ENCODE measurements around the gene TBC1D14. TPM values are rescaled to one million over a fixed set of nuclear protein-coding genes. Genes with fewer than 3 reads are reported as not detected.
"Not testable (repeated sequence)": the region's sequence is repeated elsewhere in the genome, so short reads cannot be mapped to it uniquely, and the experiment has no call there.

The TBC1D14 gene
- total RNA-seq, 1 donor from 2014 or later = 40.2 TPM

DNA sequence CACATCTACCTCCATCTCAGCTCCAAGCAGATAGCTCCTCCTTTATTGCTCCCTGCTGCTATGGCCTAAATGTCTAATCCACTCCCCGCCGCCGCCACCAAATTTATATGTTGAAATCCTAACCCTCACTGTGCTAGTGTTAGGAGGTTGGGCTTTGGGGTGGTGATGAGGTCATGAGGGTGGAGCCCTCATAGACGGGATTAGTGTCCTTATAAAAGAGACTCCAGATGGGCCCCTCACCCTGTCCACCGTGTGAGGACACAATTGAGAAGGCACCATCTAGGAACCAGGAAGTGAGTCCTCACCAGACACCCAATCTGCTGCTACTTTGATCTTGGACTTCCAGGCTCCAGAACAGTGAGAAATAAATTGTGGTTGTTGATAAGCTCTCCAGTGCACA is 13.6 kb upstream of the TBC1D14 start:
- no peaks in the 10 kb centered on the region for H3K27me3 ChIP-seq (ENCODE audit: control insufficient read depth in 3 of 3, insufficient read depth in 3 of 3, low read length in 3 of 3)
- H3K9ac ChIP-seq (ENCODE audit: low read depth in 1 of 3, low read length in 3 of 3) = no peak overlapping the region
- H3K9me3 ChIP-seq (ENCODE audit: control insufficient read depth in 3 of 3, low read length in 3 of 3) = no peaks in the 10 kb centered on the region
- H3K36me3 ChIP-seq (ENCODE audit: control insufficient read depth in 3 of 3, insufficient read depth in 3 of 3, low read length in 3 of 3) = no peaks in the 10 kb centered on the region
- H3K4me3 ChIP-seq (ENCODE audit: low read length in 3 of 3) = no peak overlapping the region
- H3K27ac ChIP-seq (ENCODE audit: low read depth, low read length) = no peak overlapping the region
- peaks cover 11 to 23% (median 18%) of the 10 kb centered on the region in 3 donors for H3K4me1 ChIP-seq (ENCODE audit: control insufficient read depth in 3 of 3, insufficient read depth in 3 of 3, low read length in 3 of 3)

DNA sequence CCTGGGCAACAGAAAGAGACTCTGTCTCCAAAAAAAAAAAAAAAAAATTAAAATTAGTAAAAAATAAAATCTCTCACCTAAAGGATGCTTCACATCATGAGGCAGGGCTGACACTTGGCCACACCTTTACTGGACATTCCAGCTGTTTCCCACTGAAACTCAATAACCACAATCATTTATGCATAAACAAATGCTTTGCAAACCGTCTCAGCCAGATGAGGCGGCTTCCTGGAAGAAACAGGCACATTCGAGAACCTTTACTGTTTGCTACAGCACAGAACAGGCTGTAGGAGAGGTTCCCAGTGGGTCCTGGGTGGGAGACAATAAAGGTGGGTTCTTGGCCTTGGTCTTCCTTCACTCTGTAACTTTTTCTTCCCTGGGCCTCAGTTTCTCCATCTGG is 10.9 kb upstream of the TBC1D14 start:
- Histone ChIP-seq H3K27ac (ENCODE audit: low read depth, low read length) (no peak overlapping the region), H3K27me3 (ENCODE audit: control insufficient read depth in 3 of 3, insufficient read depth in 3 of 3, low read length in 3 of 3) (peaks cover 0 to 3% (median 0%) of the 10 kb centered on the region in 3 donors), H3K36me3 (ENCODE audit: control insufficient read depth in 3 of 3, insufficient read depth in 3 of 3, low read length in 3 of 3) (no peaks in the 10 kb centered on the region), H3K4me1 (ENCODE audit: control insufficient read depth in 3 of 3, insufficient read depth in 3 of 3, low read length in 3 of 3) (peaks cover 0 to 2% (median 0%) of the 10 kb centered on the region in 3 donors), H3K9ac (ENCODE audit: low read depth in 1 of 3, low read length in 3 of 3) (no peak overlapping the region), H3K4me3 (ENCODE audit: low read length in 3 of 3) (no peak overlapping the region), H3K9me3 (ENCODE audit: control insufficient read depth in 3 of 3, low read length in 3 of 3) (no peaks in the 10 kb centered on the region)

DNA sequence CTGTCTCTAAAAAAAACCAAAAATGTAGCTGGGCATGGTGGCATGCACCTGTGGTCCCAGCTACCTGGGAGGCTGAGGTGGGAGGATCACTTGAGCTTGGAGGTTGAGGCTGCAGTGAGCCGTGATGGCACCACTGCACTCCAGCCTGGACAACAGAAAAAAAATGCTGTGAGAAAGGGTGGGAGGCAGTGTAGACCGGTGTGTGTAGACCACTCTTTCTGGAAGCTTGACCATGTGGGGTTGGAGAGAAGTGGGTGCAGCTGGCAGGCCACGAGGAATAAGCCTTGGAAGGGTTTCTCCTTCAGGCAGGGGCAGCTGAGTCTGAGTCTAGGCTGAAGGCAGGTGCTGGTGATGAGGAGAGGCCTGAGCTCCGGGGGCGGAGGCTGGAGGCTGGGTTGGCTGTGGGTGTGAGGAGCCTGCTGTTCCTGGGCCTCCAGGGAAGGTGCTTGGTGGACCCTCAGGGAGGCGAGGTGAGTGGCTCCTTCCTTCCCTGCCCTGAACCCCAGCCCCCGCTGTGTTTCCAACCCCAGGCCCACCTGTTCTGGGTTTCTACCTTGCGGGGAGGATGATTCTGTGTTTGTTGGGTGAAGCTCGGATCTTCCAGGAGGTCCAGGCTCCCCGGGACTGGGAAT is 9.3 kb upstream of the TBC1D14 start:
- Histone ChIP-seq H3K4me1 (ENCODE audit: control insufficient read depth in 3 of 3, insufficient read depth in 3 of 3, low read length in 3 of 3) (no peaks in the 10 kb centered on the region), H3K4me3 (ENCODE audit: low read length in 3 of 3) (no peak overlapping the region), H3K9ac (ENCODE audit: low read depth in 1 of 3, low read length in 3 of 3) (no peak overlapping the region), H3K9me3 (ENCODE audit: control insufficient read depth in 3 of 3, low read length in 3 of 3) (no peaks in the 10 kb centered on the region), H3K36me3 (ENCODE audit: control insufficient read depth in 3 of 3, insufficient read depth in 3 of 3, low read length in 3 of 3) (no peaks in the 10 kb centered on the region), H3K27me3 (ENCODE audit: control insufficient read depth in 3 of 3, insufficient read depth in 3 of 3, low read length in 3 of 3) (peaks cover 0 to 3% (median 0%) of the 10 kb centered on the region in 3 donors), H3K27ac (ENCODE audit: low read depth, low read length) (no peak overlapping the region)

DNA sequence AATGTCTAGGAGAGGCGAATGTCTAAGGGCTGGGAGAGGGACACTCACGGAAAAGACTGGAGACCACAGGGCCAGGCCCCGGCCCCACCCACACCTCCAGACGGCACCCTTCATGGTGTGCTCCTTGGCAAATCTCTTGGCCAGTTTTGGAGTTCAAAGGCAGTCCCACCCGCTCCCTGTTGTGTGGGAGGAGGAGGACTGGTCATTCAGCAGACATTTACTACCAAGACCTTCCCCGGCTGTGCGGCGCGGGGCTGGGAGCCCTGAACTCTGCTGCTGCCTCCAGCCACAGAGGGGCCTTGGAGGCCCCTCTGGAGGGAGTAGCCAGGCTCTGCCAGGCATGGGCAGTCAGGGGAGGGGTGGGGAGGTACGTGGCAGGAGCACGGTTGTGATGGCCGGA is 8.7 kb upstream of the TBC1D14 start:
- Histone ChIP-seq H3K9ac (ENCODE audit: low read depth in 1 of 3, low read length in 3 of 3) (no peak overlapping the region), H3K4me3 (ENCODE audit: low read length in 3 of 3) (no peak overlapping the region), H3K36me3 (ENCODE audit: control insufficient read depth in 3 of 3, insufficient read depth in 3 of 3, low read length in 3 of 3) (no peaks in the 10 kb centered on the region), H3K27ac (ENCODE audit: low read depth, low read length) (no peak overlapping the region), H3K4me1 (ENCODE audit: control insufficient read depth in 3 of 3, insufficient read depth in 3 of 3, low read length in 3 of 3) (peaks cover 3 to 6% (median 4%) of the 10 kb centered on the region in 3 donors), H3K9me3 (ENCODE audit: control insufficient read depth in 3 of 3, low read length in 3 of 3) (no peaks in the 10 kb centered on the region), H3K27me3 (ENCODE audit: control insufficient read depth in 3 of 3, insufficient read depth in 3 of 3, low read length in 3 of 3) (peaks cover 0 to 3% (median 0%) of the 10 kb centered on the region in 3 donors)

DNA sequence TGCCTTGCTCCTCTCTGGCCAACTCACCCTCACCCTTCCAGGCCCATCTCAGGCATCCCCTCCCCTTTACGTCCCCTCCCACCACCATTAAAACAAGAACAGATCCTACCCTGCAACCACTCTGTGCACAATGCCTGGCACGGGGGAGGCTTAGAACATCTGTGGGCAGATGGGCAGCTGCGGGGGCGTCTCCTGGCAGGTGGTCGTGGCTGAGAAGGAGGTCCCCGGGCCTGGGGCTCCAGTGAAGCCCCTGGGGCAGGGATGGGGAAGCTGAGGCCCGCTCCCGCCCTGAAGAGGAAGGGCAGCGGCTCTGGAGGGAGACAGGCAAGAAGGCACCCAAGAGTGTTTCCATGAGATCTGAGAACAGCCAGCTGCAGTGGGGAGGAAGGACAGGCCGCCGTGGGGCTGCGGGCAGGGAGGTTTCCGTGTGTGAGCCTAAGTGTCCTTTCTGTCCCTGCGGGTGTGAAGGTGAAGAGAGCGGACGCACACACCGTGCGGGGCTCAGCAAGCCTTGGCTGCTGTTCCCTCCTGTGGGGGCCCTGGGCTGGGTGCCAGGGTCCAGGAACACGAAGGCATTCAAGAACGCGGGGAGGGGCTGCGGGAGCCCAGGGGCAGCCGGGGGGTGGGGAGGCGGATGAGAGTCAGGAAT is 7.8 kb upstream of the TBC1D14 start:
- no peak overlapping the region for H3K9ac ChIP-seq (ENCODE audit: low read depth in 1 of 3, low read length in 3 of 3)
- H3K9me3 ChIP-seq (ENCODE audit: control insufficient read depth in 3 of 3, low read length in 3 of 3) = no peaks in the 10 kb centered on the region
- H3K4me3 ChIP-seq (ENCODE audit: low read length in 3 of 3) = no peak overlapping the region
- H3K27me3 ChIP-seq (ENCODE audit: control insufficient read depth in 3 of 3, insufficient read depth in 3 of 3, low read length in 3 of 3) = peaks cover 0 to 3% (median 0%) of the 10 kb centered on the region in 3 donors
- peaks cover 3 to 8% (median 6%) of the 10 kb centered on the region in 3 donors for H3K4me1 ChIP-seq (ENCODE audit: control insufficient read depth in 3 of 3, insufficient read depth in 3 of 3, low read length in 3 of 3)
- H3K27ac ChIP-seq (ENCODE audit: low read depth, low read length) = no peak overlapping the region
- no peaks in the 10 kb centered on the region for H3K36me3 ChIP-seq (ENCODE audit: control insufficient read depth in 3 of 3, insufficient read depth in 3 of 3, low read length in 3 of 3)

DNA sequence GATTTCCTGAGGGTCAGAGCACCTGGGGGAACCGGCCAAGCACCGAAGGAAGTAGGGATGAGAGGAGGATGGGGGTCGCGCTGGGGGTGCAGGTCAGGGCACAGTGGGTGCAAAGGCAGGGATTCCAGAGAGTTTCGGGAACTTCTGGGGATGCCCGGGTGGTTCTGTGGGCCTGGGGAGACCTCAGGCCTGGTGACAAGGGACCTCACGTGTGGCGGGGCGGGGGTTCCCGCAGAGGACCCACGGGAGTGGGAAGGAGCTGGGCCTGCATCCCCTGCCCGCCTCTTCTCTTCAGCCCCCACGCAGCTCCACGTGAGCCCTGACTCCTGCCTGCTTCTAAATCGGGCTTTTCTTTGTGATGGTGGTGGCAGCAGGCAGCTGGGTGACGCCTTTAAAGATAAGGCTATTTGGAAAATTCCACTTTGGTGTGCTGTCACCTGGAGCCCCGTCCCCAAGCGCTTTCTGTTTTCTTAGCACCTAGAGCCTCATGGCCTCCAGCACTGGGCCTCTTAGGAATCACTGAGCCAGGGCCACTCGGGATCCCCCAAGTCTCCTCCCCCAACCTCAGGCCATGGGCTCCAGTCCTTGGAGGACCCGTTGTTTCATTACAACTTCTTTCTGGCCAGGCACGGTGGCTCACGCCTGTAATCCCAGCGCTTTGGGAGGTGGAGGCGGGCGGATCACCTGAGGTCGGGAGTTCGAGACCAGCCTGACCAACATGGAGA is 7.1 kb upstream of the TBC1D14 start:
- no peaks in the 10 kb centered on the region for H3K9me3 ChIP-seq (ENCODE audit: control insufficient read depth in 3 of 3, low read length in 3 of 3)
- no peak overlapping the region for H3K27ac ChIP-seq (ENCODE audit: low read depth, low read length)
- H3K9ac ChIP-seq (ENCODE audit: low read depth in 1 of 3, low read length in 3 of 3) = no peak overlapping the region
- H3K4me3 ChIP-seq (ENCODE audit: low read length in 3 of 3) = no peak overlapping the region
- peaks cover 3 to 11% (median 7%) of the 10 kb centered on the region in 3 donors for H3K4me1 ChIP-seq (ENCODE audit: control insufficient read depth in 3 of 3, insufficient read depth in 3 of 3, low read length in 3 of 3)
- H3K36me3 ChIP-seq (ENCODE audit: control insufficient read depth in 3 of 3, insufficient read depth in 3 of 3, low read length in 3 of 3) = no peaks in the 10 kb centered on the region
- peaks cover 0 to 8% (median 0%) of the 10 kb centered on the region in 3 donors for H3K27me3 ChIP-seq (ENCODE audit: control insufficient read depth in 3 of 3, insufficient read depth in 3 of 3, low read length in 3 of 3)

DNA sequence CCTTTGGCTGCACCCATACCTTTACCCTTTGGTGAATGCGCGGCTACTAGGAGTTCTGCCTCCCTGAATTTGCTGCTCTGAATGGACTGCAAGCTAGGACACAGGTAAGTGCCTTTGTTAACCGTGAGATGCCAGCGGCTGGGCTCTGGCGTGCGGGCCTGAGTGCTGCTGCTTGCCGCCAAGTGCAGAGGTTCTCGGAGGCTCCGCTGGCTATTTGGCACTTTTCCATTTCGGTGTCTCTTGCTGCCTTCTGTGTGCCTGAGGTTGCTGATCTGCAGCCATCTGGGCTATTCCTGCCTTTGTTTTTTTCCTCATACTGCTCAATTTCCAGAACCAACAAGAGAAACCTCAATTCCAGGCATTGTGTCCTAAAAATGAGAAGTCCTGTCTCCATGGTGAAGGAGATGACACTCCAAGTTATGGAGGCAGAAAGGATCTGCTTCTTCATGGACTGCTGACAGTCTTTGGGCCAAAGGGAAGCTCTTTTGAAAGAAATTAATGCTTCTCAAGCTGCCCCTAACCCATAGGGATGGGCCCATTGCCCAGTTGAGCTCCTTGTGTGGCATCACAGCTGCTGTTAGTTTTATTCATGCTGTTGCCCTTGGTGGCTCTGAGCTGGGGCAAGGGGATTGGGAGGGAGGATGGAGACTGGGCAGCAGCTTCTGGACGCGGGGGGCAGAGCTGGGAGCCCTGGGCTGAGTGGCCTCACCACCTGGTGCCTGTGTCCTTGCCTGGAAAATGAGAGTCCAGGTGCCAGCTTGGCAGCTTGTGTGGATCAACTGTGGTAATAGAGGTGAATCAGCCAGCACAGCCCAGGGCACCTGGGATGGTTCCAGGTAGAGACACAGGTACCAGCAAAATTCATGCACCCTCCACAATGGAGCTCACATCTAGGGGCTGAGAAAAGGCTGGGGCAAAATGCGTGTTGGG is 3.8 kb upstream of the TBC1D14 start:
- H3K27me3 ChIP-seq (ENCODE audit: control insufficient read depth in 3 of 3, insufficient read depth in 3 of 3, low read length in 3 of 3) = peaks cover 0 to 9% (median 3%) of the 10 kb centered on the region in 3 donors
- H3K4me3 ChIP-seq (ENCODE audit: low read length in 3 of 3) = no peak overlapping the region
- H3K36me3 ChIP-seq (ENCODE audit: control insufficient read depth in 3 of 3, insufficient read depth in 3 of 3, low read length in 3 of 3) = no peaks in the 10 kb centered on the region
- H3K27ac ChIP-seq (ENCODE audit: low read depth, low read length) = no peak overlapping the region
- H3K9ac ChIP-seq (ENCODE audit: low read depth in 1 of 3, low read length in 3 of 3) = no peak overlapping the region
- H3K4me1 ChIP-seq (ENCODE audit: control insufficient read depth in 3 of 3, insufficient read depth in 3 of 3, low read length in 3 of 3) = peaks cover 24 to 32% (median 28%) of the 10 kb centered on the region in 3 donors
- no peaks in the 10 kb centered on the region for H3K9me3 ChIP-seq (ENCODE audit: control insufficient read depth in 3 of 3, low read length in 3 of 3)

DNA sequence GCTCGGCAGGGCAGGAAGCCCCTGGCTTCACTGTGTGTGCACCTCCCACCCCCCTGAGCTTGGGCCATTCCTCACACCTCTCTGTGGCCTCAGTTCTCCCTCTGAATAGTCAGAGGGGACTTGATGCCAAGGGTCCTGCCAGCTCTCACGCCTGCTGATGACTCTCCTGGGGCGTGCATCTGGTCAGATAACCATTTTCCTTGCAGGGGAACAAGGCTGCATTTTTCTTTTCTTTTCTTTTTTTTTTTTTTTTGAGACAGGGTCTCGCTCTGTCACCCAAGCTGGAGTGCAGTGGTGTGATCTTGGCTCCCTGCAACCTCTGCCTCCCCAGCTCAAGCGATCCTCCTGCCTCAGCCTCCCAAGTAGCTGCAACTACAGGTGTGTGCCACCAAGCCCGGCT is 3.1 kb upstream of the TBC1D14 start:
- H3K27me3 ChIP-seq (ENCODE audit: control insufficient read depth in 3 of 3, insufficient read depth in 3 of 3, low read length in 3 of 3); H3K36me3 ChIP-seq (ENCODE audit: control insufficient read depth in 3 of 3, insufficient read depth in 3 of 3, low read length in 3 of 3); H3K27ac ChIP-seq (ENCODE audit: low read depth, low read length); H3K9me3 ChIP-seq (ENCODE audit: control insufficient read depth in 3 of 3, low read length in 3 of 3); H3K9ac ChIP-seq (ENCODE audit: low read depth in 1 of 3, low read length in 3 of 3); H3K4me3 ChIP-seq (ENCODE audit: low read length in 3 of 3): not testable (repeated sequence)
- peaks cover 31 to 39% (median 36%) of the 10 kb centered on the region in 3 donors for H3K4me1 ChIP-seq (ENCODE audit: control insufficient read depth in 3 of 3, insufficient read depth in 3 of 3, low read length in 3 of 3)

DNA sequence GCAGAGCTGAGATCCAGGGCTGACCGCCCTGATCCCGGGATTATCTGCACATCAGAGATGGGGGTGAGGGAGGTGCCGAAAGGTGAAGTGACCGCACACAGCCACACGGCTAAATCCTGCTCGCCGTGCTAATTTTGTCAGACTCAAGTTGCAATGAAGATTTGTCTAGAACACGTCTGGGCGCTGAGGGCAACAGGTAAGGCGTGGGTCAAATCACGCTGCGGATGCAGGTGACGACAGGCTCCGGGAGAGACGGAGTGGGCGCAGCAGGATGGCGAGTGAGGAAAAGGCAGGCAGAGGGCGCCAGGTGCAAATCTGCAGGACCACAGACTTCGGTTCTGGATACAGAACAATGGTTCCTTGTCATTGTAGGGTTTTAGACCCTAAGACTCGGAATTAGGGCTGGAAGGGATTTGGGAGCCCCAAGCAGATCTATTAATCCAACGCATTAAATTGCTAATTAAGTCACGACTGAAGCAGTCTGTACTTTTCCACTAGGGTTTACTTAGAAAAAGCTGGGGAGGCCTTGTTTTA is 1.9 kb upstream of the TBC1D14 start:
- peaks cover 0 to 6% (median 3%) of the 10 kb centered on the region in 3 donors for H3K27me3 ChIP-seq (ENCODE audit: control insufficient read depth in 3 of 3, insufficient read depth in 3 of 3, low read length in 3 of 3)
- H3K4me3 ChIP-seq (ENCODE audit: low read length in 3 of 3) = no peak overlapping the region
- H3K9me3 ChIP-seq (ENCODE audit: control insufficient read depth in 3 of 3, low read length in 3 of 3) = no peaks in the 10 kb centered on the region
- no peaks in the 10 kb centered on the region for H3K36me3 ChIP-seq (ENCODE audit: control insufficient read depth in 3 of 3, insufficient read depth in 3 of 3, low read length in 3 of 3)
- no peak overlapping the region for H3K9ac ChIP-seq (ENCODE audit: low read depth in 1 of 3, low read length in 3 of 3)
- peaks cover 36 to 46% (median 41%) of the 10 kb centered on the region in 3 donors for H3K4me1 ChIP-seq (ENCODE audit: control insufficient read depth in 3 of 3, insufficient read depth in 3 of 3, low read length in 3 of 3)
- no peak overlapping the region for H3K27ac ChIP-seq (ENCODE audit: low read depth, low read length)
